K562 (cell line): ENCODE measurements around the gene BCAS4. TPM values are rescaled to one million over a fixed set of nuclear protein-coding genes. Genes with fewer than 3 reads are reported as not detected.
"Not testable (repeated sequence)": the region's sequence is repeated elsewhere in the genome, so short reads cannot be mapped to it uniquely, and the experiment has no call there.

Experiments used
- ATAC-seq: fragments of 200-7000 bp; cut with Tn5 transposase; 3 replicates; pipeline ENCODE4 v1.9.1; 2020; ENCODE audit warnings: moderate library complexity
- BruUV-seq: library from RNA; stranded (reverse); fragments of 400-500 nt; replicated peaks from 2 replicates; lab custom pipeline; 2021; lab: Mats Ljungman, UMichigan
- CTCF ChIA-PET: fragments of 300-600 bp; formaldehyde crosslinking; extraction: SDS; loops from one replicate; lab custom pipeline; 2021; ENCODE audit warnings: low intra/inter-chr PET ratio; lab: Yijun Ruan, JAX
- POLR2A ChIA-PET: fragments of 300-600, 350-650 bp; sonication (Branson Sonifier 250); formaldehyde crosslinking; extraction: SDS; loops from one replicate; lab custom pipeline; 2021; ENCODE audit warnings: antibody characterized with exemption, inconsistent platforms; lab: Yijun Ruan, JAX
- DNase-seq, 4 experiments: peaks; one replicate each; pipeline versions ENCODE4 v3.0.0 to v3.0.0-alpha.2; 2011 to 2018; ENCODE audit warnings: low spot score in 3 of 4, mixed read lengths in 3 of 4; ENCODE audit errors: extremely low read depth in 1 of 4
- FAIRE-seq: peaks from 2 replicates; lab custom pipeline; 2011; peaks lifted over from hg19 to GRCh38; lab: Jason Lieb, UNC
- H2AFZ ChIP-seq: 2 replicates; pipeline ENCODE4 v1.6.0; 2011; ENCODE audit warnings: low read depth, low read length, control low read depth, inconsistent platforms
- H3K27ac ChIP-seq: fragments of 200-600 bp; 3 replicates; pipeline ENCODE4 v1.8.0; 2011; ENCODE audit warnings: low read depth, mild to moderate bottlenecking, control low read depth, inconsistent platforms, low read length, moderate library complexity, mixed read lengths; ENCODE audit errors: extremely low read depth
- H3K27me3 ChIP-seq, 2 experiments: fragments of 300-600 bp in 1 of 2; 2 replicates in 1 of 2; 3 replicates in 1 of 2; pipeline versions ENCODE4 v1.6.0 to v1.8.0; 2011; ENCODE audit warnings: inconsistent platforms in 2 of 2, low read length in 2 of 2, mild to moderate bottlenecking in 1 of 2, mixed read lengths in 1 of 2, moderate library complexity in 1 of 2; ENCODE audit not compliant: control insufficient read depth in 2 of 2, insufficient read depth in 2 of 2
- H3K36me3 ChIP-seq: fragments of 300-600 bp; 3 replicates; pipeline ENCODE4 v1.8.0; 2011; ENCODE audit warnings: mild to moderate bottlenecking, low read length, inconsistent platforms; ENCODE audit not compliant: control insufficient read depth, insufficient read depth
- H3K4me1 ChIP-seq, 2 experiments: fragments of 200-600 bp in 1 of 2; replicated peaks in 1 of 2; 2 replicates in 1 of 2; 3 replicates in 1 of 2; pipeline versions ENCODE4 v1.5.1 to v1.8.0; 2011; ENCODE audit warnings: inconsistent platforms in 2 of 2, low read length in 2 of 2, mild to moderate bottlenecking in 1 of 2, mixed read lengths in 1 of 2, moderate library complexity in 1 of 2; ENCODE audit not compliant: control insufficient read depth in 2 of 2, insufficient read depth in 2 of 2
- H3K4me2 ChIP-seq: 2 replicates; pipeline ENCODE4 v1.6.1; 2011; ENCODE audit warnings: low read length, control low read depth, inconsistent platforms, mixed read lengths; ENCODE audit not compliant: insufficient read depth
- H3K4me3 ChIP-seq: fragments of 200-600 bp; sonication (generic), shearing (Covaris generic); 2 replicates; pipeline ENCODE4 v1.5.1; 2016; ENCODE audit warnings: control low read depth, inconsistent platforms
- H3K79me2 ChIP-seq: fragments of 200-600 bp; 3 replicates; pipeline ENCODE4 v1.8.0; 2011; ENCODE audit warnings: low read length, inconsistent platforms; ENCODE audit not compliant: control insufficient read depth, insufficient read depth
- H3K9ac ChIP-seq, 2 experiments: 2 replicates each; pipeline versions ENCODE4 v1.6.0 to v1.6.1; 2011; ENCODE audit warnings: low read depth in 2 of 2, low read length in 2 of 2, control low read depth in 1 of 2, inconsistent platforms in 1 of 2, mild to moderate bottlenecking in 1 of 2, mixed read lengths in 1 of 2; ENCODE audit not compliant: insufficient read depth in 1 of 2
- H3K9me1 ChIP-seq: one replicate; pipeline ENCODE4 v1.6.0; 2011; ENCODE audit warnings: inconsistent platforms, mild to moderate bottlenecking, low read length, moderate library complexity; ENCODE audit not compliant: control insufficient read depth, insufficient read depth
- H3K9me3 ChIP-seq: replicated peaks from 2 replicates; pipeline ENCODE4 v1.5.1; 2011; ENCODE audit warnings: low read depth, low read length, inconsistent platforms; ENCODE audit not compliant: control insufficient read depth, insufficient read depth
- H4K20me1 ChIP-seq: replicated peaks from 2 replicates; pipeline ENCODE4 v1.6.1; 2011; ENCODE audit warnings: low read length, inconsistent platforms, mixed read lengths; ENCODE audit not compliant: control insufficient read depth, insufficient read depth
- ATF1 ChIP-seq, 2 experiments: fragments of 450-650 bp in 1 of 2; IDR thresholded peaks; 2 replicates each; pipeline ENCODE4 v1.6.1; 2016; ENCODE audit warnings: missing compliant biosample characterization in 1 of 2, missing genetic modification characterization in 1 of 2
- CTBP1 ChIP-seq: fragments of 450-650 bp; IDR thresholded peaks from 2 replicates; pipeline ENCODE4 v1.6.1; 2016; ENCODE audit warnings: borderline replicate concordance
- FOSL1 ChIP-seq: fragments of 200-800 bp; sonication (Bioruptor generic); conservative IDR thresholded peaks from 2 replicates; pipeline ENCODE4 v1.6.1; 2016; ENCODE audit warnings: missing genetic modification characterization, missing compliant biosample characterization
- JUND ChIP-seq, 2 experiments: IDR thresholded peaks; 2 replicates in 1 of 2; 3 replicates in 1 of 2; pipeline ENCODE4 v1.6.1; 2011; ENCODE audit warnings: borderline replicate concordance in 2 of 2, low read depth in 2 of 2, low read length in 2 of 2, improper control_type of control experiment in 1 of 2, missing biosample characterization in 1 of 2, missing genetic modification characterization in 1 of 2, missing genetic modification reagents in 1 of 2
- NFE2 ChIP-seq: IDR thresholded peaks from 2 replicates; pipeline ENCODE4 v1.6.1; 2014; ENCODE audit warnings: antibody characterized with exemption, low read depth
- SMARCE1 ChIP-seq: fragments of 450-650 bp; IDR thresholded peaks from 2 replicates; pipeline ENCODE4 v1.7.1; 2016; ENCODE audit warnings: mild to moderate bottlenecking
- ZNF316 ChIP-seq: fragments of 450-650 bp; IDR thresholded peaks from 2 replicates; pipeline ENCODE4 v1.6.1; 2016
- WGBS: fragments of 100-300 bp; shearing (Covaris generic); methylation state at CpG from one replicate; pipeline ENCODE4 v1.1.6; 2016; ENCODE audit warnings: low coverage, mixed read lengths; ENCODE audit not compliant: insufficient coverage; ENCODE audit errors: missing lambda C conversion rate; 5-methylcytosine and 5-hydroxymethylcytosine counted together
- in situ Hi-C: fragments of 300-500 bp; cut with MboI; formaldehyde crosslinking; loops from 4 replicates; pipeline ENCODE4 v1.15.0; 2018; ENCODE audit warnings: inconsistent platforms, mixed read lengths
- intact Hi-C: fragments of 100-400 bp; cut with micrococcal nuclease; formaldehyde crosslinking; loops from 2 replicates; pipeline ENCODE4 v1.14.2; 2022
- polyA plus RNA-seq, 8 experiments: library from polyadenylated mRNA; depleted of rRNA in 4 of 8; stranded (reverse) in 5 of 8; unstranded in 3 of 8; fragments of >200 nt; fragmentation: Nextera tagmentation in 2 of 8; fragmentation: Illumina TruSeq in 1 of 8; extraction: Ambion mirVana in 2 of 8; extraction: Trizol in 1 of 8; gene quantifications; 2 replicates each; pipeline versions ENCODE4 v1.2.1 to v1.2.3, GENCODE V29; 2011 to 2014; ENCODE audit warnings: inconsistent platforms in 1 of 8, missing spikeins in 1 of 8
- total RNA-seq, 7 experiments: library from RNA; depleted of rRNA in 6 of 7; stranded (reverse); fragments of >200 nt in 6 of 7; fragmentation: Illumina TruSeq in 2 of 7; extraction: Trizol in 2 of 7; gene quantifications; 2 replicates each; pipeline versions ENCODE4 v1.2.1 to v1.2.3, GENCODE V29; 2011 to 2021; ENCODE audit warnings: low replicate concordance in 1 of 7
- TF ChIP-seq, protein P1 (sequence below), 2 experiments: fragments of 450-650 bp in 1 of 2; sonication (generic) in 1 of 2; formaldehyde crosslinking in 1 of 2; IDR thresholded peaks in 1 of 2; conservative IDR thresholded peaks in 1 of 2; 2 replicates each; pipeline versions ENCODE4 v1.6.1 to v1.8.1; 2016 to 2023; ENCODE audit warnings: mild to moderate bottlenecking in 2 of 2, moderate library complexity in 2 of 2, inconsistent platforms in 1 of 2, missing genetic modification reagents in 1 of 2

Gene BCAS4
- total and polyA plus RNA-seq, 9 of the 15 experiments (the other 6 are each of a cell fraction or from before 2014, with no cell fraction given), result 0.15 to 2.3 (median 0.47) TPM

DNA sequence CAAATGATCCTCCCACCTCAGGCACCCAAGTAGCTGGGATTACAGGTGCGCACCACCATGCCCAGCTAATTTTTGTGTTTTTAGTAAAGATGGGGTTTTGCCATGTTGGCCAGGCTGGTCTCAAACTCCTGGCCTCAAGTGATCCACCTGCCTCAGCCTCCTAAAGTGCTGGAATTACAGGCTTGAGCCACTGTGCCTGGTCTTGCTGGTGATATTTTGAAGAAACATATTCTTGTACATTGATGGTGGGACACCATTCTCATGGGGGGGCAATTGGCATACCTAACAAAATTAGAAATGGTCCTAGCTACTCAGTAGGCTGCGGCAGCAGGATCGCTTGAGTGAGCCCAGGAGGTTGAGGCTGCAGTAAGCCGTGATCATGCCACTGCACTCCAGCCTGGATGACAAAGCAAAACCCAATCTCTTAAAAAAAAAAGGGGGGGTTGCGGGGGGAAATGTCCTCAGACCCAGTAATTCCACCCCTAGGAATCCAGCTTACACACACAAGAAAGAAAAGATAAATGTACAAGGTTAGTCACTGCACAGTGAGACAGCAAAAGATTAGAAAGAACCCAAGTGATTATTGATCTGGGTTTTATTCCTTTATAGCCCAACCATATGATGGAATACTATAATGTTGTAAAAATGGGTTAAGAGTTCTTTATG, 87.0 kb downstream of the BCAS4 start:
- peak overlapping the region in 1 of 2 experiments; percentile 4; a peak in 1 of 4 replicates for H3K9ac ChIP-seq
- H3K4me3 ChIP-seq; H3K27me3 ChIP-seq; H3K27ac ChIP-seq; in situ Hi-C loops; H4K20me1 ChIP-seq; H2AFZ ChIP-seq; H3K36me3 ChIP-seq; H3K79me2 ChIP-seq; intact Hi-C loops; H3K9me1 ChIP-seq; H3K9me3 ChIP-seq; BruUV-seq; TF ChIP-seq ATF1 (CRISPR knock-in tag; IDR thresholded peaks at IDR 0.05): not testable (repeated sequence)
- CTCF ChIA-PET, result interaction anchor here (1.0 kb wide), 1 partner anchor 87 kb away, joined by 3 read pairs; the partner anchor contains the start of gene BCAS4
- 17% methylated on average over 4 of the region's 5 CpGs for WGBS
- DNase-seq (peak; percentile 46 to 80 (median 63)), ATAC-seq (peak; percentile 81), FAIRE-seq (peak; percentile 75)
- POLR2A ChIA-PET, result interaction anchor here (0.5 to 1.4 kb wide), 4 partner anchors 9 to 42 kb away, joined by 3 to 4 read pairs (median 3); no protein-coding TSS in a partner anchor
- H3K4me2 ChIP-seq, result peak overlapping the region; percentile 20; the same call in 1 of the 2 replicates
- H3K4me1 ChIP-seq, result peaks cover 7 to 11% of the 10 kb centered on the region in 2 experiments; a peak in 4 of 5 replicates
- peak; percentile 13; the same call in 1 of the 2 replicates for TF ChIP-seq ATF1 (tag; IDR thresholded peaks at IDR 0.05)
- peak; percentile 84 for TF ChIP-seq FOSL1
- TF ChIP-seq, protein P1, sequence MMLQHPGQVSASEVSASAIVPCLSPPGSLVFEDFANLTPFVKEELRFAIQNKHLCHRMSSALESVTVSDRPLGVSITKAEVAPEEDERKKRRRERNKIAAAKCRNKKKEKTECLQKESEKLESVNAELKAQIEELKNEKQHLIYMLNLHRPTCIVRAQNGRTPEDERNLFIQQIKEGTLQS (IDR thresholded peaks at IDR 0.05), result peak; percentile 52; the same call in 1 of the 2 replicates
- TF ChIP-seq, protein P1 (CRISPR knock-in tag; conservative IDR thresholded peaks at IDR 0.05), result not testable (repeated sequence)
- TF ChIP-seq CTBP1, result 0 out of 2 replicates have a peak, but pooled peaks have one; percentile 36
- TF ChIP-seq JUND (IDR thresholded peaks at IDR 0.05; ENCODE audit: borderline replicate concordance, low read depth, low read length), result peak; percentile 57; the same call in 1 of the 2 replicates
- peak; percentile 78; the same call in 2 of the 3 replicates for TF ChIP-seq JUND (tag; IDR thresholded peaks at IDR 0.05; ENCODE audit: borderline replicate concordance, low read depth, low read length)
- peak; percentile 94 for TF ChIP-seq NFE2
- peak; percentile 91 for TF ChIP-seq ZNF316
- TF ChIP-seq SMARCE1, result peak; percentile 88
